ENCODE measurements around the gene SWSAP1.

DNA sequence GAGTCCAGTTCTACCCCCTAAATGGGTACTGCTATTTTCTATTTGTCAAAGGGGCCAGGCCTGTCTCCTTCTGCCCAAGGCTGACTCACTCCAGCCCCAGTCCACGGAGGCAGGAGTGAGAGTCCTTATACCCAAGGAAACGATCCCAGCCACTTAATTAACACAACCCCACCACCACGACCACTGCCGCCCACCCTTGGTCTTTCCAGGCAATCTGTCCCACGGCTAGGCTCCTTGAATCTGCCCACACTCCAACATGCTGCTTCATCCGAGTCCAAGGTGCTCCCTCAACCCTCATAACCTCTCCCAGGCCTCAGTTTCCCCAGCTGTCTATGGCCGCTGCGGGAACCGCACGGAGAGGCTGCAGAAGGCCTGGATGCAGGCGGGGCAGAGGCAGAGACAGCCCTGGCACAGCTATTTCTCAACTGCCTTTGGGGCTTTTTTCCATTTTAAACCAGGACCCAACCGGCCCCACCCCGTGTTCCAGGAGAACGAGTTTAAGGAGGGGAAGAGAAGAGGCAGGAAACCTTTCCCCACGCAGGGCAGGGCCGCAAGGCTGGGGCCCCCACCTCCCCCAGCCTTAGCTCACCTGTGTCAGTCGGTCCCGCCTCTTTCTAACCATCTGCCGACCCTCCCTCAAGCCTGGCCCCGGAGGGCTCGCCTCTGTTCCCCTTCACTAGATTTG is 35.8 kb upstream of the SWSAP1 start:
- TF ChIP-seq EP300 (IDR thresholded peaks at IDR 0.05; ENCODE audit: borderline replicate concordance) (no peak), YY1 (IDR thresholded peaks at IDR 0.05; ENCODE audit: low read depth) (no peak), CEBPB (IDR thresholded peaks at IDR 0.05) (no peak), TEAD4 (IDR thresholded peaks at IDR 0.05) (no peak), EGR1 (IDR thresholded peaks at IDR 0.05) (no peak), RAD21 (IDR thresholded peaks at IDR 0.05; ENCODE audit: low read depth) (no peak), TAF1 (IDR thresholded peaks at IDR 0.05; ENCODE audit: low read depth) (no peak), ZBTB7A (IDR thresholded peaks at IDR 0.05; ENCODE audit: low read depth) (no peak)
- TF ChIP-seq, protein P1, sequence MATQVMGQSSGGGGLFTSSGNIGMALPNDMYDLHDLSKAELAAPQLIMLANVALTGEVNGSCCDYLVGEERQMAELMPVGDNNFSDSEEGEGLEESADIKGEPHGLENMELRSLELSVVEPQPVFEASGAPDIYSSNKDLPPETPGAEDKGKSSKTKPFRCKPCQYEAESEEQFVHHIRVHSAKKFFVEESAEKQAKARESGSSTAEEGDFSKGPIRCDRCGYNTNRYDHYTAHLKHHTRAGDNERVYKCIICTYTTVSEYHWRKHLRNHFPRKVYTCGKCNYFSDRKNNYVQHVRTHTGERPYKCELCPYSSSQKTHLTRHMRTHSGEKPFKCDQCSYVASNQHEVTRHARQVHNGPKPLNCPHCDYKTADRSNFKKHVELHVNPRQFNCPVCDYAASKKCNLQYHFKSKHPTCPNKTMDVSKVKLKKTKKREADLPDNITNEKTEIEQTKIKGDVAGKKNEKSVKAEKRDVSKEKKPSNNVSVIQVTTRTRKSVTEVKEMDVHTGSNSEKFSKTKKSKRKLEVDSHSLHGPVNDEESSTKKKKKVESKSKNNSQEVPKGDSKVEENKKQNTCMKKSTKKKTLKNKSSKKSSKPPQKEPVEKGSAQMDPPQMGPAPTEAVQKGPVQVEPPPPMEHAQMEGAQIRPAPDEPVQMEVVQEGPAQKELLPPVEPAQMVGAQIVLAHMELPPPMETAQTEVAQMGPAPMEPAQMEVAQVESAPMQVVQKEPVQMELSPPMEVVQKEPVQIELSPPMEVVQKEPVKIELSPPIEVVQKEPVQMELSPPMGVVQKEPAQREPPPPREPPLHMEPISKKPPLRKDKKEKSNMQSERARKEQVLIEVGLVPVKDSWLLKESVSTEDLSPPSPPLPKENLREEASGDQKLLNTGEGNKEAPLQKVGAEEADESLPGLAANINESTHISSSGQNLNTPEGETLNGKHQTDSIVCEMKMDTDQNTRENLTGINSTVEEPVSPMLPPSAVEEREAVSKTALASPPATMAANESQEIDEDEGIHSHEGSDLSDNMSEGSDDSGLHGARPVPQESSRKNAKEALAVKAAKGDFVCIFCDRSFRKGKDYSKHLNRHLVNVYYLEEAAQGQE (IDR thresholded peaks at IDR 0.05; ENCODE audit: low read depth), result no peak
- TF ChIP-seq, protein P2, sequence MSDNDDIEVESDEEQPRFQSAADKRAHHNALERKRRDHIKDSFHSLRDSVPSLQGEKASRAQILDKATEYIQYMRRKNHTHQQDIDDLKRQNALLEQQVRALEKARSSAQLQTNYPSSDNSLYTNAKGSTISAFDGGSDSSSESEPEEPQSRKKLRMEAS (IDR thresholded peaks at IDR 0.05), result no peak
